ENCODE results near the gene CCNI2. TPM values are rescaled to one million over a fixed set of nuclear protein-coding genes. Genes with fewer than 3 reads are reported as not detected.
A peak's percentile ranks its signal among the peaks of the same experiment; 100 is the strongest.

CCNI2 gene
- total and polyA plus RNA-seq, 12 donors = 0.01 to 0.75 (median 0.09) TPM; not detected in 7

GRCh38 chr5:132766020-132766805 lies 19.0 kb downstream of the CCNI2 start:
- Histone ChIP-seq H3K9me3 (no peaks in the 10 kb centered on the region), H3K27ac (no peak overlapping the region), H3K4me3 (no peak overlapping the region), H3K27me3 (no peaks in the 10 kb centered on the region), H3K36me3 (peaks cover 0 to 43% (median 33%) of the 10 kb centered on the region in 9 donors), H3K4me1 (peaks cover 17 to 61% (median 45%) of the 10 kb centered on the region in 9 donors)
- no peak for ATAC-seq
- WGBS, 2 donors = 86 to 89% methylated on average over 14 of the region's 14 CpGs
- intact Hi-C loops (cut with DNase I) = no loop called here
- TF ChIP-seq, protein P1, sequence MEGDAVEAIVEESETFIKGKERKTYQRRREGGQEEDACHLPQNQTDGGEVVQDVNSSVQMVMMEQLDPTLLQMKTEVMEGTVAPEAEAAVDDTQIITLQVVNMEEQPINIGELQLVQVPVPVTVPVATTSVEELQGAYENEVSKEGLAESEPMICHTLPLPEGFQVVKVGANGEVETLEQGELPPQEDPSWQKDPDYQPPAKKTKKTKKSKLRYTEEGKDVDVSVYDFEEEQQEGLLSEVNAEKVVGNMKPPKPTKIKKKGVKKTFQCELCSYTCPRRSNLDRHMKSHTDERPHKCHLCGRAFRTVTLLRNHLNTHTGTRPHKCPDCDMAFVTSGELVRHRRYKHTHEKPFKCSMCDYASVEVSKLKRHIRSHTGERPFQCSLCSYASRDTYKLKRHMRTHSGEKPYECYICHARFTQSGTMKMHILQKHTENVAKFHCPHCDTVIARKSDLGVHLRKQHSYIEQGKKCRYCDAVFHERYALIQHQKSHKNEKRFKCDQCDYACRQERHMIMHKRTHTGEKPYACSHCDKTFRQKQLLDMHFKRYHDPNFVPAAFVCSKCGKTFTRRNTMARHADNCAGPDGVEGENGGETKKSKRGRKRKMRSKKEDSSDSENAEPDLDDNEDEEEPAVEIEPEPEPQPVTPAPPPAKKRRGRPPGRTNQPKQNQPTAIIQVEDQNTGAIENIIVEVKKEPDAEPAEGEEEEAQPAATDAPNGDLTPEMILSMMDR (IDR thresholded peaks at IDR 0.05) = no peak
- DNase-seq = no peak

DNA sequence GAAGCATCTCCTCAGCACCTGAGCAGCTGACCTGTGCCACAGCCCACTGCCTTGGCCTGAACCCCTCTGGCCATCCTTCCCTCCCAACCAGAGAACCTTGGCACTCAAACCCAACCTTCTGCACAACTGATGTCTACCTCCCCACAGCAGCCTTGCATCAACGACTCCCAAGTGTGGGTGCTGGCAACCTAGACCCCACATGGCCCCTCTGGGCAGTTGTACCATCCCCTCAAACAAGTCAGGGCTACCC lies 19.5 kb downstream of the CCNI2 start:
- DNase-seq = no peak
- no peak for ATAC-seq
- 86 to 93% methylated on average over 1 of the region's 1 CpG for WGBS, 2 donors
- intact Hi-C loops (cut with DNase I) = no loop called here
- no peaks in the 10 kb centered on the region for H3K27me3 ChIP-seq
- H3K4me3 ChIP-seq = no peak overlapping the region
- TF ChIP-seq, protein P1 (IDR thresholded peaks at IDR 0.05) = no peak
- H3K36me3 ChIP-seq = peaks cover 0 to 38% (median 28%) of the 10 kb centered on the region in 9 donors
- peaks cover 21 to 66% (median 50%) of the 10 kb centered on the region in 9 donors for H3K4me1 ChIP-seq
- no peaks in the 10 kb centered on the region for H3K9me3 ChIP-seq
- H3K27ac ChIP-seq = peak overlapping the region in 1 of 10 donors; percentile 40

DNA sequence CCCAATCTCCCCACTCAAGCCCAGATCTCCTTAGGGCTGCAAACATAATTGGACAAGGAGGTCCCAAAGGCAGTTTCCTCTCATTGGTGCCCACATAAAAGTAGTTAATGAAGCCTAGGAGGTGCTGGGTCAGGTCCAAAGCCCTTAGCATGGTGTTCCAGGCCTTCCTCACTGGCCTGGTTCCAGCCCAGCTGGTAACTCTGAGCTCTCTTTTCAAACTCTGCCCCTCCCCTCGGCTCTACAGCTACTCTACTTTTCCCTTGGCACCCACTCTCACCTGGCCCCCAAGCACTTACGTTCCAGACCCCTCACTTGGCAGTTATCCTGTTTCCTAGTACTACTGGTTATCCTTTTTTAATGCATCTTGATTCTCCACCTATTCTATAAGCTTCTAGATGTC lies 19.9 kb downstream of the CCNI2 start:
- intact Hi-C loops (cut with DNase I) = no loop called here
- H3K36me3 ChIP-seq = peaks cover 0 to 33% (median 23%) of the 10 kb centered on the region in 9 donors
- ATAC-seq = peak in 1 of 8 donors; percentile 5
- peak overlapping the region in 1 of 10 donors; percentile 5 for H3K4me3 ChIP-seq
- TF ChIP-seq, protein P1 (IDR thresholded peaks at IDR 0.05) = no peak
- WGBS, 2 donors = 24 to 26% methylated on average over 2 of the region's 2 CpGs
- no peaks in the 10 kb centered on the region for H3K27me3 ChIP-seq
- H3K27ac ChIP-seq = peak overlapping the region in 6 of 10 donors; percentile 23 to 64 (median 35)
- no peak for DNase-seq
- no peaks in the 10 kb centered on the region for H3K9me3 ChIP-seq
- peaks cover 24 to 71% (median 54%) of the 10 kb centered on the region in 9 donors for H3K4me1 ChIP-seq

DNA sequence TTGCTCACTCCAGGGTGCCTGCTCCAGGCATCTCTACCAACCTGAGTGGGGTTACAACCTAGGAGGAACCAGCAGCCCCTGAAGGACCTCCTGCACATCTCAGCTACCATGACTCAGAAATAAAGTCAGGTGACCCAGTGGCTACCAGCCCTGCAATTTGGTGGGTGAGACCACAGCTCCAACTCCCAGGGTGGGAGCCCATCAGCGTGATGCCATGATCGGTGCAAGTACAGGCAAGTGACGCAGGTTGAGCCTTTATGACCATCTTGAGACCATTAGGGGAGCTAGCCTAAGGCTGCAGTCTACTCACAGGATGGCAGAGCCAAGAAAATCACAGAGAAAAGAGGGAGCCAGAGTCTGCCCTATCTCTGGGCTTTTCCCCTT lies 21.3 kb downstream of the CCNI2 start:
- 97 to 100% methylated on average over 3 of the region's 3 CpGs for WGBS, 2 donors
- no peak for DNase-seq
- intact Hi-C loops (cut with DNase I) = no loop called here
- ATAC-seq = no peak
- Histone ChIP-seq H3K27me3 (no peaks in the 10 kb centered on the region), H3K27ac (peak overlapping the region in 2 of 10 donors; percentile 37 to 51), H3K36me3 (peaks cover 0 to 20% (median 16%) of the 10 kb centered on the region in 9 donors), H3K9me3 (no peaks in the 10 kb centered on the region), H3K4me1 (peaks cover 24 to 84% (median 66%) of the 10 kb centered on the region in 9 donors), H3K4me3 (no peak overlapping the region)
- TF ChIP-seq, protein P1 (IDR thresholded peaks at IDR 0.05) = no peak
